ENCODE data around the gene TMEM41A.

Gene TMEM41A

GRCh38 chr3:185498503-185499396 is at the start of gene TMEM41A:
TMEM41A (minus strand) TSS chr3:185499035; CDS start chr3:185498961, 74 bp downstream.
- no peak for FAIRE-seq

DNA sequence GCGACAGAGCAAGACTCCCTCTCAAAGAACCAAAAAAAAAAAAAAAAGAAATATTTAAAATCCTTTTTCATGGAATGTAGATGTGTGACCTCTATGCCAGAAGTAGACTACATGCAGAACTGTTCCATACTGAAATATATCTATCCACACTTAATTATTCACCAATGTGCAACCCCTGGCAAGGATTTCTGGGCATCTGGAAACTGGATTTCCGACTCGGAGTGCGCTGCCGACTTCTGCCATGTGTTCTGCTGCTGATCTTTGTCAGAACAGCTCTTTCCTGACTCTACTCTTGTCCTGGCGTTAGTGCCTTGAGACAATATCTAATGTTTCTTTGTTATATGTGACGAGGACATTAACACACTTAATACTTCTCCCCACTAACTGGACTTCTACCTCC is 41.9 kb upstream of the TMEM41A start:
- no peak for FAIRE-seq

DNA sequence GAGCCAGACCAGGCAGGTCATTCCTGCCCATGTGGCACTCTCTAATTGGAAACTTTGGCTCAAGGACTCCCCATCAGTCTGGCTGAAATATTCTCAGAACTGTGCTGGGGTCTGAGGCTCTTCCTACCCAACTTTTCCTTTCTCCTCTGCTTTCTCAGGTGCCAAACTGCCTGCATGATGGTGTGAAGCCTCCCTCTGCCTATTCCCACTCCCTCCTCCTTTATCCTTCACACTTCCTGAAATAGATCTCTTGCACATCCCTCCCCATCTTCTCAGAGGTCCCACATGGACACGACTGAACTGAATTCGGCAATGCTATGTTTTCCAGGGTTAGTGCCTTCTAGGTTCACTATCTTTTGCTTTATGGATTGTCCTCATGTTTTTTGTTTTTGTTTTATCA is 41.1 kb upstream of the TMEM41A start:
- FAIRE-seq = no peak

DNA sequence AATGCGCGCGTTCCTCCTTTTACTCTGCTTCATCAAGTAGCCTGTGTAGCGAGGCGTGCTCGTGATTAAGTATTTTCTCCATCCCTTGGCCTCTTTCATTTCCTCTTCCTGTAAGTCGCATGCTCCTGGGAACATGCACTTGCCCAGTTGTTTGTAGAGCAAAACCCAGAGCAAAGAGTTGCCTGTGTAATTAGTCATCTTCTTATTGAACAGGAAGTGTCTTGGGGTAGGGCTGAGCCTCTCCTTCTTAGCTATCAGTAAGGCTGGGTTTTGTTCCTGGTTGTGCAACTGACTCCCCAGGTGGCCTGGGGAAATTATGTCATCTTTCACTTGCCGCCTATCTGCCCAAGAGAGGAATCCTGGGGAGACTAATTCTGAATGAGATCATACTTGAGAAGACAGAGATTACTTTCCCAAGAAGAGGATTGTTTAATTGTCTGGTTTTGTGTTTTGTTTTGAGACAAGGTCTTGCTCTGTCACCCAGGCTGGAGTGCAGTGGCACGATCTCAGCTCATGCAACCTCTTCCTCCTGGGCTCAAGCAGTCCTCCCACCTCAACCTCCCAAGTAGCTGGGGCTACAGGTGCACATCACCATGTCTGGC is 38.6 kb upstream of the TMEM41A start:
- no peak for FAIRE-seq

DNA sequence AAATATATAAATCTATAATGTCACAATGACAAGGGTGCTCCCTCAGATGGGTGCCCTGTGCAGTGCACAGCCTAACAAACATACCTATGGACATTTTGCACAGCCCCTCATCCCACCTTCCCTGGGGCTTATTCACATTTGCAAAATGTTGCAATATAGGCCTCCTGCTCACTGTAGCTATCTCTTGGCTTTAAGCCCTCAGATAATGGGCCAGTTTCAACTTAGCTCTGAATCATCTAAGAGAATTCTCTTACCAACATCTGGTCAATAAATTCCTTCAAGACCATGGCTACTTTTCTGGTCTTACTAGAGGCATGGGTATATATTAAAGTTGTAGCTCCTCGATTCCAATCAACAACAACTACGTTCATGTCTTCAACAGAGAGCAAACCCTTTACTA is 35.7 kb upstream of the TMEM41A start:
- FAIRE-seq = no peak

- no peak for FAIRE-seq
These were observed 34.1 kb upstream of the TMEM41A start for GRCh38 chr3:185532901-185533300.

DNA sequence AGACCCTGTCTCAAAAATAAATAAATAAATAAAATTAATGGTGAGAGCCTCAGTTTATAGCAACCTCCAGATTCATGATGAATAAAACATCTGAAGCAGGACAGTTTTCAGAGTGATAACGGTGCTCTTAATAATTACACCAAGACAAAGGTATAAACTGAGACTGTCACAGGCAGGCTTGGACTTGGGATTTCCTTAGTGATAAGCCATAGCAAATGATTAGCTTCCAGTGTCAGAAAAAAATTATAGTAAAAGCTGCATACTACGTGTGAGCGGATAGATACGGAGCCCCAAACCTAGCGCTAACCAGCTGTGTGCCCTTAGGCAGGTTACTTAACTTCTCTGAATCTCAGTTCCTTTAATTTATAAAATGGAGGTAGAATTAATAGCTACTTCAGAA is 32.0 kb upstream of the TMEM41A start:
- FAIRE-seq = no peak

- FAIRE-seq = no peak
These were observed 29.7 kb upstream of the TMEM41A start for GRCh38 chr3:185528532-185528931.

DNA sequence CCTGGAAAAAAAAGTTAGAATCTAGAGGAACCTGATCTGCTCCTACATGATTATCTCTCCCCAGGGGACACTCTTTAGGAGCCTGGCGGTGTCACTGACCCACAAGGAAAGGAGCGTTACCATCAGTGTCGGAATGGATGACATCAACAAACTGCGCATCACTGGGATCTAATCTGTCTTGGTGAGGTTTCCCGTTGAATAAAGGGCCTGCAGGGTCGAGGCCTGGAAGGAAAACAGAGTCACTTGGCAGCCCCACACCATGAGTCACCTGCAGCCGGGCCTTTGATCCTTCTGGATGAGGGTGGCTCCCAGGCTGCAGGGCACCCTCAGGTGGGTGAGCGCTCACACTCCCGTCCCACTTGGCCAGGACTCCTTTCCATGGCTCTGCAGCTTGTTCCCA is 28.5 kb upstream of the TMEM41A start:
- no peak for FAIRE-seq

DNA sequence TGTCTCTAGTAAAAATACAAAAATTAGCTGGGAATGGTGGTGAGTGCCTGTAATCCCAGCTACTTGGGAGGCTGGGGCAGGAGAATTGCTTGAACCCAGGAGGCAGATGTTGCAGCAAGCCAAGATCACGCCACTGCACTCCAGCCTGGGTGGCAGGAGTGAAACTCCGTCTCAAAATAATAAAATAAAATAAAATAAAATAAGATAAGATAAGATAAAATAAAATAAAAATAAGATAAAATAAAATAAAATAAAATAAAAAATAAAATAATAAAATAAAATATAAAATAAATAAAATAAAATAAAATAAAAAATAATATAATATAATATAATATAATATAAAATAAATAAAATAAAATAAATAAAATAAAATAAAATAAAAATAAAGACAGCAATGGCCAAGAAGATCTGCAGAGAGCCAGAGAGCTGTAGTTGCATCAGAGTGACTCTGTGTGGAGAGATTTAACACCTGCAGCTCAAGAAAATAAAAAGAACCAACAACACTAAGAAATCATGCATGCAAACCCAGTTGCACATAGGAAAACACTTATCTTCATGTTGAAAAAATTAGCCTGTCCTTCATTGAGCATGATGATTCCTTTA is 27.6 kb upstream of the TMEM41A start:
- peak; percentile 96 for FAIRE-seq

- no peak for FAIRE-seq
These were observed 22.7 kb upstream of the TMEM41A start for GRCh38 chr3:185521349-185522138.

DNA sequence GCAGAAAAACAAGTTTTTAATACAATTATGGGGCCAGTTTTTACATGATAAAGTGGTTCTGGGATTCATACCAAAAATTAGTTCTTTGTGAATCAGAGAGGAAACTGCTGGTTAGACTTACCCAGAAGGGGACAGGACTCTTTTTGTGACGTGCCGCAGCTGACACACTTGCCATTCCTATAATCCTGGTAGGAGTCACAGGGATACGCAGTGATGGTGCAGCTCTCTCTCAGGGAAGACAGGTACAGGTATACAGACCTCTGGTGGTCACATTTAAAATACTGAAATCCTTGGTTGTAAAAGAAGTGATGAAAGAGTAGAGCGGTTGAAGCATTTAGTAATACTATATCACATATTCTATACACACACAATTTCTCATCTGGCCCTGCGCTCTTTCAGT is 20.2 kb upstream of the TMEM41A start:
- FAIRE-seq = no peak

- FAIRE-seq = no peak
These were observed 18.7 kb upstream of the TMEM41A start for GRCh38 chr3:185517387-185518130.

- FAIRE-seq = no peak
These were observed 12.9 kb upstream of the TMEM41A start for GRCh38 chr3:185511711-185512110.

GRCh38 chr3:185508335-185508991 is 9.6 kb upstream of the TMEM41A start:
- FAIRE-seq = no peak

- no peak for FAIRE-seq
These were observed 9.0 kb upstream of the TMEM41A start for GRCh38 chr3:185507883-185508282.

DNA sequence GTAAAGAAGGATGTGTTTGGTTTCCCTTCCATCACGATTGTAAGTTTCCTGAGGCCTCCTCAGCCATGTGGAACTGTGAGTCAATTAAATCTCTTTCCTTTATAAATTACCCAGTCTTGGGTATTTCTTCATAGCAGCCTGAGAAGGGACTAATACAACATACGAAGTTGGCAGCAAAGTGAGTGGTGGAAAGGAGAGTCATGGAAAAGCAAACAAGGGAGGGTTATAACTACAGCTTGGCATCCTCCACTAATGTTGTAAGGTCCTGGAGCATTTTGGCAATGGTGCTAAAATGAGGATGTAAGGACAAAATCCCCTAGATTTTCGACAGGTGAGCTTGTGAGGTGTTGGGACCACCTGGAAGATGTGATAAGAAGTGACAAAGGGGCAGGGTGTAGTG is 5.8 kb upstream of the TMEM41A start:
- FAIRE-seq = no peak

DNA sequence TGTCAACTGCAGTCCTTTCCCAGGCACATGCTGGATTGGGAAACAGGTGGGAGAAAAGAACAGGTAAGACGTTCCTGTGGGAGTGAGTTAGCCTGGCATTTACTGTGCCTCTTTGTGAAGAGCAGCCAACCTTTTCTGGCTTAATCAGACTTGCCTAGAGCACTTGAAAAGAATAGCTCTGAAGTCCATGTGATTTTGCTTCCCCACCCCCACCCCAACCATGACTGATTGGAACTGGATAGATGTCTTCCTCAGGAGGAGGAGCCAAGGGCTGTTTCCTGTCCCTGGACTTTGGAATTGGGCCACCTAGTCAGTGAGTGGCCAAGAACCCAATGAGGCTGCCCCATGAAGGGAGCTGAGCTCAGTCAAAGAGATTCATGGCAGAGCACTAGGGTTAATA is 4.7 kb upstream of the TMEM41A start:
- no peak for FAIRE-seq

GRCh38 chr3:185502987-185503386 is 4.2 kb upstream of the TMEM41A start:
- no peak for FAIRE-seq

DNA sequence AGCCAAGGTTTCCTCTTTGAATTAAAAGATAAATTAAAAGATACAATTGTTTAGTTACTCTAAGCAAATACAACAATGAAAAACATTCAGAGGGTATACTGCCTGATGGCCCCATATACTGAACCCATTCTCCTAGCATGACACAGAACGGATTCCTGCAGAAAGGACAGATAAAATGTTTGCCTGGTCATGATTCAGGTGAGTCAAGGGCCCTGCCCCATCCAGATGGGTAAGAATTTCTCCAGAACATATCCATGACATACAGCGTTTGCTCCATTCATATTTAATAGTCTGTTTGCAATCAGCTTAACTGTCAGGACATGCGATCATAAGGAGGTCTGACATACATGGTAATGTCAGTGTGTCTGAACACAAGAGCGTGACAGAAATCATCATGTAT is 8.6 kb downstream of the TMEM41A start:
- no peak for FAIRE-seq

DNA sequence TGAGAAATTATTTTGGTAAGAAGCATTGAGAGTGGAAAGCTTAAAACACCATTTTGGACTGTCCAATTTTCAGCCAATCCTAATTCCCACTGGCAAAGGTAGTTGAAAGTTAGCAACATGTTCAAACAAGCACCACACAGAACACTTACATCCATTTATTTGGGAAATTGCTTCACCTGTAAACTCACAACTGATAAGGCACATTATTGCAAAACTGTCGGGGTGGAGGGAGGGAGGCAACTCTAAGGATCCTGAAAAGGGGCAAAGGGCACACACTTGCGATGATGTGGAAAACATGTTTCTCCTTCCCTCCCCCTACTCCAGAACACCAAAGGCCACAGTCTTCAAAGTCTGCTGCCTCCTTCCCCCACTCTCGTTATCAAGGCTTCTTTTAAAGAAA is 9.4 kb downstream of the TMEM41A start:
- FAIRE-seq = no peak

DNA sequence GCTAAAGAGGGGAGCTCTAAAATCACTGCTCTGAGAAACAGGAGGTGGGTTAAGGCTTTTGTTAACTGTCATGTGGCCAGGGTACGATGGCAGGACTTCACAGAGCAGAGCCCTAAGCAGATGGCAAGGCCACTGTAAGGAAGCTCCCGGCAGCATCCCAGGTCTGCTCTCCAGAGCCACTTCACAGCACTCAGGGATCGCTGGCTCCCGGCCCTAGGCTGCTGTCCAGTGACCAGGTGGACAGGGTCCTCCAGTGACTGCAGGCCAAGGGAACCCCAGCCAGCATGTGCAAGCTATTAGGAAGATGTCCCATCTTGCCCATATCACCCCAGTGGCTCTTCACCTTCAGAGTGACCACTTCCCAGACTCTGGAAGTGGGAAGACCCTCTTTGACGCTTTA is 10.4 kb downstream of the TMEM41A start:
- no peak for FAIRE-seq

Measured in A204.1 (cell line).